K562 (cell line): ENCODE data around the gene CFAP92. TPM values are rescaled to one million over a fixed set of nuclear protein-coding genes. Genes with fewer than 3 reads are reported as not detected.
A peak's percentile ranks its signal among the peaks of the same experiment; 100 is the strongest.

Experiments used
- ATF3 ChIP-seq, 2 experiments: fragments of 450-650 bp in 1 of 2; sonication (generic) in 1 of 2; formaldehyde crosslinking in 1 of 2; IDR thresholded peaks in 1 of 2; conservative IDR thresholded peaks in 1 of 2; 2 replicates each; pipeline versions ENCODE4 v1.6.1 to v1.8.1; 2016 to 2023; ENCODE audit warnings: mild to moderate bottlenecking in 2 of 2, moderate library complexity in 2 of 2, inconsistent platforms in 1 of 2, missing genetic modification reagents in 1 of 2
- CREB3L1 ChIP-seq: fragments of 450-650 bp; IDR thresholded peaks from 2 replicates; pipeline ENCODE4 v1.6.1; 2014; ENCODE audit warnings: low read depth, mild to moderate bottlenecking, moderate library complexity, borderline replicate concordance
- DLX4 ChIP-seq: fragments of 250-450 bp; sonication (Bioruptor Pico); IDR thresholded peaks from 2 replicates; pipeline ENCODE4 v1.6.1; 2021; ENCODE audit warnings: mild to moderate bottlenecking
- HES1 ChIP-seq: fragments of 450-650 bp; IDR thresholded peaks from 2 replicates; pipeline ENCODE4 v1.6.1; 2016; ENCODE audit warnings: low read depth, mild to moderate bottlenecking, moderate library complexity
- ID3 ChIP-seq, 2 experiments: fragments of 250-450 bp in 1 of 2; fragments of 450-650 bp in 1 of 2; sonication (Bioruptor Pico) in 1 of 2; IDR thresholded peaks; 2 replicates each; pipeline versions ENCODE4 v1.6.1 to v1.8.0; 2016 to 2021; ENCODE audit warnings: mild to moderate bottlenecking in 2 of 2, moderate library complexity in 2 of 2, missing compliant biosample characterization in 1 of 2, missing genetic modification characterization in 1 of 2
- KLF1 ChIP-seq: fragments of 450-650 bp; IDR thresholded peaks from 2 replicates; pipeline ENCODE4 v1.6.1; 2016; ENCODE audit warnings: missing genetic modification characterization, missing compliant biosample characterization
- MLX ChIP-seq, 2 experiments: fragments of 450-650 bp in 1 of 2; sonication (generic) in 1 of 2; formaldehyde crosslinking; conservative IDR thresholded peaks; 2 replicates each; pipeline versions ENCODE4 v1.4.0 to v1.8.1; 2020 to 2022; ENCODE audit warnings: mild to moderate bottlenecking in 1 of 2, missing genetic modification reagents in 1 of 2
- NCOA1 ChIP-seq: fragments of 450-650 bp; IDR thresholded peaks from 2 replicates; pipeline ENCODE4 v1.6.1; 2016; ENCODE audit warnings: low read depth
- NCOR1 ChIP-seq: fragments of 450-650 bp; IDR thresholded peaks from 2 replicates; pipeline ENCODE4 v1.6.1; 2016; ENCODE audit warnings: mild to moderate bottlenecking, moderate library complexity
- PHB2 ChIP-seq: fragments of 450-650 bp; IDR thresholded peaks from 2 replicates; pipeline ENCODE4 v1.6.1; 2017; ENCODE audit warnings: low read depth
- POLR2AphosphoS5 ChIP-seq: IDR thresholded peaks from 2 replicates; pipeline ENCODE4 v1.6.1; 2011; ENCODE audit warnings: mild to moderate bottlenecking, low read depth, low read length, moderate library complexity; ENCODE audit not compliant: control insufficient read depth, insufficient read depth
- SP1 ChIP-seq: sonication (generic); formaldehyde crosslinking; IDR thresholded peaks from 2 replicates; pipeline ENCODE4 v1.8.1; 2022; ENCODE audit warnings: mild to moderate bottlenecking, missing genetic modification reagents
- TFAP4 ChIP-seq: sonication (generic); formaldehyde crosslinking; IDR thresholded peaks from 2 replicates; pipeline ENCODE4 v1.8.0; 2022; ENCODE audit warnings: missing genetic modification reagents, mild to moderate bottlenecking, moderate library complexity, borderline replicate concordance
- TRIM24 ChIP-seq, 2 experiments: fragments of 450-650 bp; IDR thresholded peaks; 2 replicates each; pipeline ENCODE4 v1.6.1; 2016
- ZFP36 ChIP-seq: fragments of 150-350 bp; IDR thresholded peaks from 2 replicates; pipeline ENCODE4 v1.6.1; 2018; ENCODE audit warnings: low read length, low read depth; ENCODE audit not compliant: partially characterized antibody
- polyA plus RNA-seq, 8 experiments: library from polyadenylated mRNA; depleted of rRNA in 4 of 8; stranded (reverse) in 5 of 8; unstranded in 3 of 8; fragments of >200 nt; fragmentation: Nextera tagmentation in 2 of 8; fragmentation: Illumina TruSeq in 1 of 8; extraction: Ambion mirVana in 2 of 8; extraction: Trizol in 1 of 8; gene quantifications; 2 replicates each; pipeline versions ENCODE4 v1.2.1 to v1.2.3, GENCODE V29; 2011 to 2014; ENCODE audit warnings: inconsistent platforms in 1 of 8, missing spikeins in 1 of 8
- total RNA-seq, 7 experiments: library from RNA; depleted of rRNA in 6 of 7; stranded (reverse); fragments of >200 nt in 6 of 7; fragmentation: Illumina TruSeq in 2 of 7; extraction: Trizol in 2 of 7; gene quantifications; 2 replicates each; pipeline versions ENCODE4 v1.2.1 to v1.2.3, GENCODE V29; 2011 to 2021; ENCODE audit warnings: low replicate concordance in 1 of 7
- TF ChIP-seq, protein P1 (sequence below): fragments of 450-650 bp; formaldehyde crosslinking; IDR thresholded peaks from 2 replicates; pipeline ENCODE4 v1.4.0; 2020; ENCODE audit warnings: mild to moderate bottlenecking, moderate library complexity

CFAP92 gene
- total and polyA plus RNA-seq, 9 of the 15 experiments (the other 6 are each of a cell fraction or from before 2014, with no cell fraction given), result 0.06 to 0.62 (median 0.36) TPM

- TF ChIP-seq TFAP4 (CRISPR knock-in tag) (peak; percentile 22), ATF3 (IDR thresholded peaks at IDR 0.05) (peak; percentile 65; the same call in 1 of the 2 replicates), ATF3 (CRISPR knock-in tag; conservative IDR thresholded peaks at IDR 0.05) (no peak), PHB2 (peak; percentile 42; the same call in 1 of the 2 replicates), KLF1 (peak; percentile 46; the same call in 1 of the 2 replicates), ID3 (CRISPR knock-in tag; IDR thresholded peaks at IDR 0.05) (no peak), ID3 (tag; IDR thresholded peaks at IDR 0.05) (0 out of 2 replicates have a peak, but pooled peaks have one; percentile 62), POLR2AphosphoS5 (peak; percentile 75), HES1 (peak; percentile 51; the same call in 1 of the 2 replicates), NCOA1 (peak; percentile 39; the same call in 1 of the 2 replicates), TRIM24 (IDR thresholded peaks at IDR 0.05) (peak; percentile 14 to 77; a peak in 2 of 4 replicates), ZFP36 (peak; percentile 60), NCOR1 (peak; percentile 80), MLX (CRISPR knock-in tag; conservative IDR thresholded peaks at IDR 0.05) (no peak), SP1 (CRISPR knock-in tag) (peak; percentile 49; the same call in 1 of the 2 replicates), DLX4 (no peak), CREB3L1 (no peak)
- TF ChIP-seq, protein P1, sequence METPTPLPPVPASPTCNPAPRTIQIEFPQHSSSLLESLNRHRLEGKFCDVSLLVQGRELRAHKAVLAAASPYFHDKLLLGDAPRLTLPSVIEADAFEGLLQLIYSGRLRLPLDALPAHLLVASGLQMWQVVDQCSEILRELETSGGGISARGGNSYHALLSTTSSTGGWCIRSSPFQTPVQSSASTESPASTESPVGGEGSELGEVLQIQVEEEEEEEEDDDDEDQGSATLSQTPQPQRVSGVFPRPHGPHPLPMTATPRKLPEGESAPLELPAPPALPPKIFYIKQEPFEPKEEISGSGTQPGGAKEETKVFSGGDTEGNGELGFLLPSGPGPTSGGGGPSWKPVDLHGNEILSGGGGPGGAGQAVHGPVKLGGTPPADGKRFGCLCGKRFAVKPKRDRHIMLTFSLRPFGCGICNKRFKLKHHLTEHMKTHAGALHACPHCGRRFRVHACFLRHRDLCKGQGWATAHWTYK, result no peak
Observed at GRCh38 chr3:129016720-129017483, 23.0 kb upstream of the CFAP92 start (continued).
